Liver (tissue), 9 donors: ENCODE results near the gene LRRC9. TPM values are rescaled to one million over a fixed set of nuclear protein-coding genes. Genes with fewer than 3 reads are reported as not detected.

Experiments used
- DNase-seq: peaks from one replicate; pipeline ENCODE4 v3.0.0-alpha.2; 2017; ENCODE audit warnings: low spot score
- H3K27ac ChIP-seq, 2 donors: one replicate each; pipeline ENCODE4 v1.7.0; 2013; ENCODE audit warnings: inconsistent platforms in 2 of 2, low read length in 2 of 2, control low read depth in 1 of 2, low read depth in 1 of 2, mild to moderate bottlenecking in 1 of 2
- H3K27me3 ChIP-seq, 4 donors: one replicate each; pipeline versions ENCODE4 v1.6.1 to v1.7.0; 2013; ENCODE audit warnings: low read length in 3 of 4, inconsistent platforms in 1 of 4, mild to moderate bottlenecking in 1 of 4, moderate library complexity in 1 of 4; ENCODE audit not compliant: control insufficient read depth in 4 of 4, insufficient read depth in 4 of 4
- H3K36me3 ChIP-seq, 4 donors: one replicate each; pipeline versions ENCODE4 v1.6.1 to v1.7.0; 2013; ENCODE audit warnings: low read length in 3 of 4, mild to moderate bottlenecking in 3 of 4, low read depth in 1 of 4, moderate library complexity in 1 of 4; ENCODE audit not compliant: control insufficient read depth in 4 of 4, insufficient read depth in 3 of 4
- H3K4me1 ChIP-seq, 4 donors: one replicate each; pipeline versions ENCODE4 v1.6.1 to v1.7.0; 2013; ENCODE audit warnings: low read length in 3 of 4, mild to moderate bottlenecking in 3 of 4, moderate library complexity in 1 of 4; ENCODE audit not compliant: control insufficient read depth in 4 of 4, insufficient read depth in 4 of 4
- H3K4me3 ChIP-seq, 3 donors: one replicate each; pipeline versions ENCODE4 v1.6.1 to v1.7.0; 2013; ENCODE audit warnings: low read length in 3 of 3, control low read depth in 1 of 3, low read depth in 1 of 3, mild to moderate bottlenecking in 1 of 3
- H3K9ac ChIP-seq, 2 donors: one replicate each; pipeline ENCODE4 v1.7.0; 2013; ENCODE audit warnings: low read length in 2 of 2, mild to moderate bottlenecking in 2 of 2, moderate library complexity in 2 of 2, control low read depth in 1 of 2, low read depth in 1 of 2
- H3K9me3 ChIP-seq, 4 donors: one replicate each; pipeline versions ENCODE4 v1.6.1 to v1.7.0; 2013; ENCODE audit warnings: low read length in 3 of 4; ENCODE audit not compliant: control insufficient read depth in 4 of 4
- EGR1 ChIP-seq, 2 donors: IDR thresholded peaks; 2 replicates each; pipeline ENCODE4 v1.6.1; 2016 to 2018; ENCODE audit warnings: antibody characterized with exemption in 2 of 2, low read depth in 2 of 2
- FOXA1 ChIP-seq: IDR thresholded peaks from 2 replicates; pipeline ENCODE4 v1.6.1; 2016; ENCODE audit warnings: antibody characterized with exemption
- FOXA2 ChIP-seq: IDR thresholded peaks from 2 replicates; pipeline ENCODE4 v1.6.1; 2016; ENCODE audit warnings: antibody characterized with exemption
- GABPA ChIP-seq, 2 donors: IDR thresholded peaks in 1 of 2; conservative IDR thresholded peaks in 1 of 2; 2 replicates each; pipeline ENCODE4 v1.6.1; 2016; ENCODE audit warnings: antibody characterized with exemption in 2 of 2, mild to moderate bottlenecking in 1 of 2, moderate library complexity in 1 of 2
- HNF4A ChIP-seq, 2 donors: conservative IDR thresholded peaks; 2 replicates each; pipeline ENCODE4 v1.6.1; 2016; ENCODE audit warnings: antibody characterized with exemption in 2 of 2, mild to moderate bottlenecking in 2 of 2
- HNF4G ChIP-seq: IDR thresholded peaks from 2 replicates; pipeline ENCODE4 v1.6.1; 2016; ENCODE audit warnings: antibody characterized with exemption
- JUND ChIP-seq, 2 donors: IDR thresholded peaks; 2 replicates each; pipeline ENCODE4 v1.6.1; 2016; ENCODE audit warnings: antibody characterized with exemption in 2 of 2
- NR2F2 ChIP-seq: IDR thresholded peaks from 2 replicates; pipeline ENCODE4 v1.6.1; 2016; ENCODE audit warnings: antibody characterized with exemption
- RAD21 ChIP-seq, 2 donors: IDR thresholded peaks; 2 replicates each; pipeline ENCODE4 v1.6.1; 2016; ENCODE audit warnings: antibody characterized with exemption in 2 of 2, mild to moderate bottlenecking in 2 of 2
- RXRA ChIP-seq, 2 donors: IDR thresholded peaks; 2 replicates each; pipeline ENCODE4 v1.6.1; 2017 to 2018; ENCODE audit warnings: antibody characterized with exemption in 2 of 2, mild to moderate bottlenecking in 1 of 2
- SP1 ChIP-seq: IDR thresholded peaks from 2 replicates; pipeline ENCODE4 v1.6.1; 2018; ENCODE audit warnings: antibody characterized with exemption, mild to moderate bottlenecking
- TAF1 ChIP-seq: conservative IDR thresholded peaks from 2 replicates; pipeline ENCODE4 v1.6.1; 2016; ENCODE audit warnings: antibody characterized with exemption, mild to moderate bottlenecking
- YY1 ChIP-seq: IDR thresholded peaks from 2 replicates; pipeline ENCODE4 v1.6.1; 2016; ENCODE audit warnings: antibody characterized with exemption, mild to moderate bottlenecking
- WGBS: extraction: QIAGEN DNeasy Blood & Tissue Kit; methylation state at CpG from one replicate; pipeline ENCODE4 v1.1.7; 2013; 5-methylcytosine and 5-hydroxymethylcytosine counted together
- polyA plus RNA-seq, 2 donors: library from polyadenylated mRNA; stranded (reverse) in 1 of 2; unstranded in 1 of 2; fragments of 200-250 nt in 1 of 2; fragments of >200 nt in 1 of 2; fragmentation: Nextera tagmentation in 1 of 2; extraction: Ambion mirVana in 1 of 2; gene quantifications; one replicate each; pipeline versions ENCODE4 v1.2.1 to v1.2.3, GENCODE V29; 2013 to 2015
- total RNA-seq, 2 donors: library from RNA; depleted of rRNA; stranded (reverse); fragments of >200 nt; gene quantifications; one replicate each; pipeline ENCODE4 v1.2.3, GENCODE V29; 2014
- TF ChIP-seq, protein P1 (sequence below): IDR thresholded peaks from 2 replicates; pipeline ENCODE4 v1.6.1; 2016; ENCODE audit warnings: antibody characterized with exemption
- TF ChIP-seq, protein P2 (sequence below): IDR thresholded peaks from 2 replicates; pipeline ENCODE4 v1.6.1; 2016; ENCODE audit warnings: antibody characterized with exemption
- TF ChIP-seq, protein P3 (sequence below): fragments of 150-350 bp; IDR thresholded peaks from 2 replicates; pipeline ENCODE4 v1.5.1; 2017; ENCODE audit warnings: improper control_type of control experiment, low read depth, low read length; ENCODE audit not compliant: missing input control
- TF ChIP-seq, protein P4 (sequence below): IDR thresholded peaks from 2 replicates; pipeline ENCODE4 v1.6.1; 2016; ENCODE audit warnings: antibody characterized with exemption, mild to moderate bottlenecking
- TF ChIP-seq, protein P5 (sequence below): IDR thresholded peaks from 2 replicates; pipeline ENCODE4 v1.6.1; 2016; ENCODE audit warnings: antibody characterized with exemption
- donor health status: healthy.
- donor health status: healthy.
- donor health status: healthy.
- donor health status: healthy.
- donor health status: healthy.

Gene LRRC9
- total and polyA plus RNA-seq, 4 donors, result 0.14 to 0.32 TPM; not detected in 2

DNA sequence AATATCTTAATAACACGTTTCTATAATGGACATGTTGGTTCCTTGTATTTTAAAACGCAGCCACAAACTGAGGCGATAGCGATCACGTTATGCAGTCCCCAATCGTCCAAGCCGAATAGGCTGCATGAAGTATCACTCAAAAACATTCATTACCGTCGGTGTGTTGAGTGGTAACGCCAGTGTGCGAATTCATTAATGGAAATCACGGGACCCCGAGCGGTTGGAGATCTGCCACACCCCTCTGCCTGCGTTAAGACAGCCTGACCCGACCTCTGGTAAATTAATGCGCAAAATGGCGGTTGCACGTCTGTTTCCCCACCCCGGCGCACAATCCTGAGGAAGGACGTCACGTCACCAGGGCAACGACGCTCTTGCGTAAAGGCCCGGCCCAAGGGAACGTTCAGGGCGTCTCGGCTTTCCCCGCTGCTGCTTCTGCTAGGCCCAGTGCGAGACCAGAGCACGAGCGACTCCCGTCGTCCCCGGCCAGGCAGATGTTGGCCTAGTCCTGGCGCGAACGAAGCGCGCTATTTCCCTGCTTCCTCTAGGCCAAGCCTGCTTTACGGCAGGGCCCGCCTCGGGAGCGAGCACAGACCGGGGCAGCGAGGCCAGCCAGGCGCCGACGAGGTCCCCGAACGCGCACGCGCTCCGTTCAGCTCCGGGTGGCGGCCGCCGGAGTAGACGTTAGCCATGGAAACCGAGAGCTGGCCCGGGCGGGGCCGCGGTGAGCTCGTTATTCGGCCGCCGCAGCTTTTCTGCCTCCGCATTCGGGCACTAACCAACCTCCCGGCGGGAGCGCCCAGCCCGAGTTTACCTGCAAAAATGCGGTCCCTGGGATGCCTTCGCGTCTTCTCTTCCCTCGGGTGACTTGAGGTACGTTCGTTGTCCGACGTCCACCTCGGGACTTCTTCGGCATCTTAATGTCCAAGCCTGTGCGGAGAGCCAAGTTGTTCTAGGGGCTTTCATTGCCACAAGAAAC lies 171.9 kb downstream of the LRRC9 start, which contains the start of gene PCNX4:
TSS of gene PCNX4 (plus strand) at position 374 of the 976 bp plus-strand sequence. CDS start 15,716 bp downstream, outside the sequence.
- DNase-seq, result peak; percentile 95
- Histone ChIP-seq H3K27ac (peak within 1 kb of the TSS; percentile 82 to 99), H3K9ac (peak within 1 kb of the TSS; percentile 90 to 96), H3K27me3 (no peaks in the 10 kb centered on the region), H3K4me1 (peaks cover 3 to 15% (median 10%) of the 10 kb centered on the region in 4 donors), H3K9me3 (no peaks in the 10 kb centered on the region), H3K36me3 (no peaks in the 10 kb centered on the region), H3K4me3 (peak within 1 kb of the TSS; percentile 74 to 96 (median 89))
- TF ChIP-seq FOXA1 (peak; percentile 9), YY1 (peak; percentile 99), RAD21 (IDR thresholded peaks at IDR 0.05) (peak in 1 of 2 donors; percentile 48), RXRA (IDR thresholded peaks at IDR 0.05) (peak; percentile 58 to 82), TAF1 (peak; percentile 53), HNF4A (conservative IDR thresholded peaks at IDR 0.05) (no peak), GABPA (IDR thresholded peaks at IDR 0.05 in 1 of 2, conservative IDR thresholded peaks at IDR 0.05 in 1 of 2) (peak in 1 of 2 donors; percentile 76), HNF4G (no peak), FOXA2 (peak; percentile 37), NR2F2 (peak; percentile 80), SP1 (peak; percentile 76), JUND (IDR thresholded peaks at IDR 0.05) (peak; percentile 71 to 86), EGR1 (IDR thresholded peaks at IDR 0.05; ENCODE audit: low read depth in 2 of 2) (peak in 1 of 2 donors; percentile 46)
- TF ChIP-seq, protein P1, sequence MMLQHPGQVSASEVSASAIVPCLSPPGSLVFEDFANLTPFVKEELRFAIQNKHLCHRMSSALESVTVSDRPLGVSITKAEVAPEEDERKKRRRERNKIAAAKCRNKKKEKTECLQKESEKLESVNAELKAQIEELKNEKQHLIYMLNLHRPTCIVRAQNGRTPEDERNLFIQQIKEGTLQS, result no peak
- TF ChIP-seq, protein P2, sequence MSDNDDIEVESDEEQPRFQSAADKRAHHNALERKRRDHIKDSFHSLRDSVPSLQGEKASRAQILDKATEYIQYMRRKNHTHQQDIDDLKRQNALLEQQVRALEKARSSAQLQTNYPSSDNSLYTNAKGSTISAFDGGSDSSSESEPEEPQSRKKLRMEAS, result peak; percentile 81
- TF ChIP-seq, protein P3, sequence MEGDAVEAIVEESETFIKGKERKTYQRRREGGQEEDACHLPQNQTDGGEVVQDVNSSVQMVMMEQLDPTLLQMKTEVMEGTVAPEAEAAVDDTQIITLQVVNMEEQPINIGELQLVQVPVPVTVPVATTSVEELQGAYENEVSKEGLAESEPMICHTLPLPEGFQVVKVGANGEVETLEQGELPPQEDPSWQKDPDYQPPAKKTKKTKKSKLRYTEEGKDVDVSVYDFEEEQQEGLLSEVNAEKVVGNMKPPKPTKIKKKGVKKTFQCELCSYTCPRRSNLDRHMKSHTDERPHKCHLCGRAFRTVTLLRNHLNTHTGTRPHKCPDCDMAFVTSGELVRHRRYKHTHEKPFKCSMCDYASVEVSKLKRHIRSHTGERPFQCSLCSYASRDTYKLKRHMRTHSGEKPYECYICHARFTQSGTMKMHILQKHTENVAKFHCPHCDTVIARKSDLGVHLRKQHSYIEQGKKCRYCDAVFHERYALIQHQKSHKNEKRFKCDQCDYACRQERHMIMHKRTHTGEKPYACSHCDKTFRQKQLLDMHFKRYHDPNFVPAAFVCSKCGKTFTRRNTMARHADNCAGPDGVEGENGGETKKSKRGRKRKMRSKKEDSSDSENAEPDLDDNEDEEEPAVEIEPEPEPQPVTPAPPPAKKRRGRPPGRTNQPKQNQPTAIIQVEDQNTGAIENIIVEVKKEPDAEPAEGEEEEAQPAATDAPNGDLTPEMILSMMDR, result no peak
- TF ChIP-seq, protein P4, sequence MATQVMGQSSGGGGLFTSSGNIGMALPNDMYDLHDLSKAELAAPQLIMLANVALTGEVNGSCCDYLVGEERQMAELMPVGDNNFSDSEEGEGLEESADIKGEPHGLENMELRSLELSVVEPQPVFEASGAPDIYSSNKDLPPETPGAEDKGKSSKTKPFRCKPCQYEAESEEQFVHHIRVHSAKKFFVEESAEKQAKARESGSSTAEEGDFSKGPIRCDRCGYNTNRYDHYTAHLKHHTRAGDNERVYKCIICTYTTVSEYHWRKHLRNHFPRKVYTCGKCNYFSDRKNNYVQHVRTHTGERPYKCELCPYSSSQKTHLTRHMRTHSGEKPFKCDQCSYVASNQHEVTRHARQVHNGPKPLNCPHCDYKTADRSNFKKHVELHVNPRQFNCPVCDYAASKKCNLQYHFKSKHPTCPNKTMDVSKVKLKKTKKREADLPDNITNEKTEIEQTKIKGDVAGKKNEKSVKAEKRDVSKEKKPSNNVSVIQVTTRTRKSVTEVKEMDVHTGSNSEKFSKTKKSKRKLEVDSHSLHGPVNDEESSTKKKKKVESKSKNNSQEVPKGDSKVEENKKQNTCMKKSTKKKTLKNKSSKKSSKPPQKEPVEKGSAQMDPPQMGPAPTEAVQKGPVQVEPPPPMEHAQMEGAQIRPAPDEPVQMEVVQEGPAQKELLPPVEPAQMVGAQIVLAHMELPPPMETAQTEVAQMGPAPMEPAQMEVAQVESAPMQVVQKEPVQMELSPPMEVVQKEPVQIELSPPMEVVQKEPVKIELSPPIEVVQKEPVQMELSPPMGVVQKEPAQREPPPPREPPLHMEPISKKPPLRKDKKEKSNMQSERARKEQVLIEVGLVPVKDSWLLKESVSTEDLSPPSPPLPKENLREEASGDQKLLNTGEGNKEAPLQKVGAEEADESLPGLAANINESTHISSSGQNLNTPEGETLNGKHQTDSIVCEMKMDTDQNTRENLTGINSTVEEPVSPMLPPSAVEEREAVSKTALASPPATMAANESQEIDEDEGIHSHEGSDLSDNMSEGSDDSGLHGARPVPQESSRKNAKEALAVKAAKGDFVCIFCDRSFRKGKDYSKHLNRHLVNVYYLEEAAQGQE, result peak; percentile 91
- TF ChIP-seq, protein P5, sequence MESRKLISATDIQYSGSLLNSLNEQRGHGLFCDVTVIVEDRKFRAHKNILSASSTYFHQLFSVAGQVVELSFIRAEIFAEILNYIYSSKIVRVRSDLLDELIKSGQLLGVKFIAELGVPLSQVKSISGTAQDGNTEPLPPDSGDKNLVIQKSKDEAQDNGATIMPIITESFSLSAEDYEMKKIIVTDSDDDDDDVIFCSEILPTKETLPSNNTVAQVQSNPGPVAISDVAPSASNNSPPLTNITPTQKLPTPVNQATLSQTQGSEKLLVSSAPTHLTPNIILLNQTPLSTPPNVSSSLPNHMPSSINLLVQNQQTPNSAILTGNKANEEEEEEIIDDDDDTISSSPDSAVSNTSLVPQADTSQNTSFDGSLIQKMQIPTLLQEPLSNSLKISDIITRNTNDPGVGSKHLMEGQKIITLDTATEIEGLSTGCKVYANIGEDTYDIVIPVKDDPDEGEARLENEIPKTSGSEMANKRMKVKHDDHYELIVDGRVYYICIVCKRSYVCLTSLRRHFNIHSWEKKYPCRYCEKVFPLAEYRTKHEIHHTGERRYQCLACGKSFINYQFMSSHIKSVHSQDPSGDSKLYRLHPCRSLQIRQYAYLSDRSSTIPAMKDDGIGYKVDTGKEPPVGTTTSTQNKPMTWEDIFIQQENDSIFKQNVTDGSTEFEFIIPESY, result peak; percentile 42
- under 1% methylated on average over 88 of the region's 88 CpGs for WGBS
